CD14-positive monocyte (primary cell): ENCODE measurements around the gene GRIK4. TPM values are rescaled to one million over a fixed set of nuclear protein-coding genes. Genes with fewer than 3 reads are reported as not detected.

ENCODE experiments used
- DNase-seq, 3 donors: peaks; one replicate each; pipeline ENCODE4 v3.0.0-alpha.2; 2011 to 2022
- H2AFZ ChIP-seq: 2 replicates; pipeline ENCODE4 v1.6.0; 2012; ENCODE audit warnings: mild to moderate bottlenecking, low read depth, low read length, inconsistent platforms; ENCODE audit not compliant: insufficient read depth, poor library complexity, severe bottlenecking
- H3K27ac ChIP-seq, 2 donors: 1 replicate in 1 of 2; 2 replicates in 1 of 2; pipeline ENCODE4 v1.5.1; 2012 to 2013; ENCODE audit warnings: low read length in 2 of 2, control low read depth in 1 of 2, inconsistent platforms in 1 of 2, low read depth in 1 of 2, mild to moderate bottlenecking in 1 of 2
- H3K27me3 ChIP-seq, 2 donors: one replicate each; pipeline versions ENCODE4 v1.6.0 to v1.6.1; 2011 to 2013; ENCODE audit warnings: low read length in 2 of 2; ENCODE audit not compliant: control insufficient read depth in 2 of 2, insufficient read depth in 2 of 2
- H3K36me3 ChIP-seq, 2 donors: replicated peaks in 1 of 2; 1 replicate in 1 of 2; 2 replicates in 1 of 2; pipeline versions ENCODE4 v1.5.1 to v1.6.1; 2012 to 2013; ENCODE audit warnings: low read length in 2 of 2, control low read depth in 1 of 2, inconsistent platforms in 1 of 2, mild to moderate bottlenecking in 1 of 2; ENCODE audit not compliant: insufficient read depth in 2 of 2, control insufficient read depth in 1 of 2
- H3K4me1 ChIP-seq, 2 donors: 1 replicate in 1 of 2; 2 replicates in 1 of 2; pipeline versions ENCODE4 v1.5.1 to v1.6.1; 2012 to 2013; ENCODE audit warnings: low read length in 2 of 2, control low read depth in 1 of 2, inconsistent platforms in 1 of 2, mild to moderate bottlenecking in 1 of 2, moderate library complexity in 1 of 2; ENCODE audit not compliant: insufficient read depth in 2 of 2, control insufficient read depth in 1 of 2
- H3K4me2 ChIP-seq: replicated peaks from 2 replicates; pipeline ENCODE3; 2012; ENCODE audit warnings: low read length, moderate library complexity, mild to moderate bottlenecking; ENCODE audit not compliant: poor library complexity, severe bottlenecking; ENCODE audit errors: extremely low read depth
- H3K4me3 ChIP-seq, 3 experiments: fragments of 200-600 bp in 1 of 3; sonication (generic) in 1 of 3; replicated peaks in 1 of 3; 1 replicate in 2 of 3; 2 replicates in 1 of 3; pipeline ENCODE4 v1.5.1; 2011 to 2013; ENCODE audit warnings: low read length in 3 of 3, mild to moderate bottlenecking in 3 of 3, control low read depth in 2 of 3, low read depth in 2 of 3, inconsistent platforms in 1 of 3, moderate library complexity in 1 of 3
- H3K79me2 ChIP-seq: 2 replicates; pipeline ENCODE4 v1.6.0; 2012; ENCODE audit warnings: mild to moderate bottlenecking, control low read depth, inconsistent platforms, low read length, moderate library complexity; ENCODE audit not compliant: insufficient read depth
- H3K9ac ChIP-seq: 2 replicates; pipeline ENCODE4 v1.6.0; 2017; ENCODE audit warnings: low read length, mild to moderate bottlenecking; ENCODE audit not compliant: insufficient read depth, poor library complexity, severe bottlenecking
- H3K9me3 ChIP-seq, 2 donors: replicated peaks in 1 of 2; 1 replicate in 1 of 2; 2 replicates in 1 of 2; pipeline versions ENCODE4 v1.5.1 to v1.6.1; 2012 to 2013; ENCODE audit warnings: low read length in 2 of 2, control low read depth in 1 of 2; ENCODE audit not compliant: control insufficient read depth in 1 of 2, insufficient read depth in 1 of 2
- H4K20me1 ChIP-seq: 2 replicates; pipeline ENCODE4 v1.6.0; 2012; ENCODE audit warnings: mild to moderate bottlenecking, low read length, control low read depth, moderate library complexity; ENCODE audit not compliant: insufficient read depth
- H3K27ac Mint-ChIP-seq, 7 donors: one replicate each; pipeline ENCODE4 v1.8.0; 2020; ENCODE audit warnings: mild to moderate bottlenecking in 7 of 7, mixed read lengths in 7 of 7, moderate library complexity in 6 of 7, inconsistent platforms in 2 of 7
- H3K27me3 Mint-ChIP-seq, 3 donors: one replicate each; pipeline ENCODE4 v1.8.0; 2021 to 2022; ENCODE audit warnings: low read depth in 3 of 3, mild to moderate bottlenecking in 3 of 3, mixed read lengths in 3 of 3, moderate library complexity in 3 of 3, inconsistent platforms in 1 of 3
- H3K36me3 Mint-ChIP-seq, 2 donors: one replicate each; pipeline ENCODE4 v1.8.0; 2020; ENCODE audit warnings: mixed read lengths in 2 of 2, inconsistent platforms in 1 of 2, mild to moderate bottlenecking in 1 of 2
- H3K4me1 Mint-ChIP-seq: one replicate; pipeline ENCODE4 v1.8.0; 2020; ENCODE audit warnings: mild to moderate bottlenecking, mixed read lengths
- H3K4me3 Mint-ChIP-seq, 2 donors: one replicate each; pipeline ENCODE4 v1.8.0; 2020; ENCODE audit warnings: mild to moderate bottlenecking in 2 of 2, mixed read lengths in 2 of 2, moderate library complexity in 1 of 2
- H3K9me3 Mint-ChIP-seq, 7 donors: one replicate each; pipeline ENCODE4 v1.8.0; 2020 to 2022; ENCODE audit warnings: mixed read lengths in 7 of 7, mild to moderate bottlenecking in 6 of 7, moderate library complexity in 6 of 7, inconsistent platforms in 2 of 7
- CTCF ChIP-seq: fragments of 200-600 bp; IDR thresholded peaks from one replicate; pipeline ENCODE4 v1.8.0; 2022; ENCODE audit warnings: antibody characterized with exemption, mild to moderate bottlenecking
- WGBS: methylation state at CpG from one replicate; pipeline ENCODE4 v1.1.5; 2013; ENCODE audit warnings: missing lambda C conversion rate; ENCODE audit not compliant: insufficient coverage; 5-methylcytosine and 5-hydroxymethylcytosine counted together
- intact Hi-C, 2 donors: fragments of 100-400 bp; cut with micrococcal nuclease; formaldehyde crosslinking; loops; one replicate each; pipeline versions ENCODE4 v1.15.0 to v1.15.1; 2023
- polyA plus RNA-seq, 3 donors: library from polyadenylated mRNA; depleted of rRNA in 1 of 3; unstranded in 2 of 3; stranded (reverse) in 1 of 3; fragments of 300-500 nt in 2 of 3; fragments of >200 nt in 1 of 3; fragmentation: Illumina TruSeq in 2 of 3; gene quantifications; 1 replicate in 2 of 3; 2 replicates in 1 of 3; pipeline ENCODE4 v1.2.3, GENCODE V29; 2012 to 2021

Gene GRIK4
- polyA plus RNA-seq, 3 donors, result not detected

- H3K4me3 ChIP-seq, result no peak overlapping the region
- WGBS, result 100% methylated on average over 3 of the region's 4 CpGs
- H3K27me3 ChIP-seq, result no peaks in the 10 kb centered on the region
- H3K36me3 Mint-ChIP-seq, result no peaks in the 10 kb centered on the region
- TF ChIP-seq CTCF, result no peak
- H4K20me1 ChIP-seq, result no peaks in the 10 kb centered on the region
- peaks cover 8 to 14% (median 12%) of the 10 kb centered on the region in 3 donors for H3K27me3 Mint-ChIP-seq
- no peaks in the 10 kb centered on the region for H3K4me1 ChIP-seq
- intact Hi-C loops, result no loop called here
- no peak overlapping the region for H3K9ac ChIP-seq
- no peak overlapping the region for H3K27ac Mint-ChIP-seq
- H3K36me3 ChIP-seq, result no peaks in the 10 kb centered on the region
- H3K4me1 Mint-ChIP-seq, result no peaks in the 10 kb centered on the region
- no peak overlapping the region for H3K4me3 Mint-ChIP-seq
- H2AFZ ChIP-seq, result no peak overlapping the region
- H3K79me2 ChIP-seq, result no peaks in the 10 kb centered on the region
- no peak overlapping the region for H3K27ac ChIP-seq
- no peak overlapping the region for H3K4me2 ChIP-seq
- no peaks in the 10 kb centered on the region for H3K9me3 Mint-ChIP-seq
- no peak for DNase-seq
- no peaks in the 10 kb centered on the region for H3K9me3 ChIP-seq
Measured at GRCh38 chr11:120605469-120605868, 93.9 kb downstream of the GRIK4 start.

GRCh38 chr11:120606211-120607010, 94.9 kb downstream of the GRIK4 start:
- H3K27me3 Mint-ChIP-seq, result peaks cover 8 to 12% (median 12%) of the 10 kb centered on the region in 3 donors
- TF ChIP-seq CTCF, result no peak

More at GRCh38 chr11:120606211-120607010, 94.9 kb downstream of the GRIK4 start:
- no peaks in the 10 kb centered on the region for H3K9me3 Mint-ChIP-seq
- Histone ChIP-seq H3K9me3 (no peaks in the 10 kb centered on the region), H3K36me3 (no peaks in the 10 kb centered on the region), H3K27me3 (no peaks in the 10 kb centered on the region), H3K4me1 (no peaks in the 10 kb centered on the region), H3K4me3 (no peak overlapping the region), H3K79me2 (no peaks in the 10 kb centered on the region), H2AFZ (no peak overlapping the region), H3K9ac (no peak overlapping the region), H3K27ac (no peak overlapping the region), H4K20me1 (no peaks in the 10 kb centered on the region), H3K4me2 (no peak overlapping the region)
- no peaks in the 10 kb centered on the region for H3K36me3 Mint-ChIP-seq
- intact Hi-C loops, result no loop called here
- H3K27ac Mint-ChIP-seq, result no peak overlapping the region
- no peaks in the 10 kb centered on the region for H3K4me1 Mint-ChIP-seq
- H3K4me3 Mint-ChIP-seq, result no peak overlapping the region
- WGBS, result 97% methylated on average over 18 of the region's 18 CpGs
- no peak for DNase-seq
